ENCODE data around the gene PGLYRP3. TPM values are rescaled to one million over a fixed set of nuclear protein-coding genes. Genes with fewer than 3 reads are reported as not detected.
A peak's percentile ranks its signal among the peaks of the same experiment; 100 is the strongest.

Gene PGLYRP3
- total and polyA plus RNA-seq, 9 of the 15 experiments (the other 6 are each of a cell fraction or from before 2014, with no cell fraction given) = not detected

DNA sequence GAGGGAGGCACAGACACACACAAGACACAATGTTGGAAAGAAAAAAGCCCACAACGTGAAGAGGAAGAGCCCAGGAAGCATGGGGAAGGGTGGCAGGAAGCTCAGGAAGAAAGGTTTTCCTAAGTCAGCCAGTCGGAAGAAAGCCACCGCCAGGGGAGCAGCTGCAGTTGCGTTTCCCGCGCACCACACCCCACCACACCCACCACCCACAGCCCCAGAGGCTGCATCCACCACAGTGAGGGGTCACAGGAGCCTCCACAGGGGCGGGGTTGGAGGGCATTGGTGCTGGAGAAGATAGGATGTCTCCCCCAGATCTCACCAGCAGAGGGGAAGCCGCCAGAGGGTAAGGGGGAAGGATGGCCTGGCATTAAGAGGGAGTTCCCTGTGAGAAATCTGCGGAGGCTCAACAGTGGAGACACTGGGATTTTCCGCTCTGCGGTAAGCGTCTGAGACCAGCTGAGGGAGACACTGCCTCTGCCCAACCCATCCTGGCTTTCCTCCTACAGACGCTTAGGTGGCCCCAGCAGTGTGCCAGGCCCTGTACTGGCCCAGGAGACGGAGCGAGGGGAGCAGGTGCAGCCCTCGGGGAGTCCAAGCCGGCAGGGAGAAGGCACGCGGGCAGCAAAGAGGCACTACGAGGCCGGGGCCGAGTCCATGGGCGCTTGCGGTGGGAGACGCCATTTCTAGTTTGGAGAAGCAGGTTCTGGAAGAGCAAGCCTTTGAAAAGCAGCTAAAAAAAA is 19.8 kb downstream of the PGLYRP3 start:
- in situ Hi-C loops (cut with MboI) = no loop called here
- FAIRE-seq = no peak
- POLR2A ChIA-PET = interaction anchor here (0.6 to 1.2 kb wide), 2 partner anchors 22 to 51 kb away, joined by 4 to 8 read pairs; no protein-coding TSS in a partner anchor
- TF ChIP-seq GTF2E2 (tag; IDR thresholded peaks at IDR 0.05) (no peak), FOXK1 (CRISPR knock-in tag; IDR thresholded peaks at IDR 0.05; ENCODE audit: borderline replicate concordance) (no peak), SPI1 (IDR thresholded peaks at IDR 0.05; ENCODE audit: borderline replicate concordance, low read depth, low read length) (no peak), ETV6 (IDR thresholded peaks at IDR 0.05; ENCODE audit: borderline replicate concordance in 1 of 2, low read depth in 2 of 2, low read length in 1 of 2) (no peak), ETV6 (CRISPR knock-in tag; IDR thresholded peaks at IDR 0.05; ENCODE audit: borderline replicate concordance) (no peak), HNRNPLL (IDR thresholded peaks at IDR 0.05; ENCODE audit: low read depth, low read length, poor library complexity, severe bottlenecking) (peak; percentile 39), ARID1B (IDR thresholded peaks at IDR 0.05) (no peak), CEBPB (tag; IDR thresholded peaks at IDR 0.05) (no peak), MTF1 (CRISPR knock-in tag; IDR thresholded peaks at IDR 0.05; ENCODE audit: borderline replicate concordance) (no peak), NRF1 (conservative IDR thresholded peaks at IDR 0.05 in 1 of 2, IDR thresholded peaks at IDR 0.05 in 1 of 2) (peak in 1 of 2 experiments; percentile 28; a peak in 2 of 4 replicates), E2F6 (IDR thresholded peaks at IDR 0.05; ENCODE audit: borderline replicate concordance in 1 of 2, extremely low read depth in 1 of 2, insufficient read depth in 1 of 2, insufficient read length in 1 of 2, low read depth in 1 of 2, low read length in 1 of 2, poor library complexity in 1 of 2, severe bottlenecking in 1 of 2) (peak in 1 of 2 experiments; percentile 19), ZNF695 (CRISPR knock-in tag; IDR thresholded peaks at IDR 0.05) (no peak)
- TF ChIP-seq, protein P1, sequence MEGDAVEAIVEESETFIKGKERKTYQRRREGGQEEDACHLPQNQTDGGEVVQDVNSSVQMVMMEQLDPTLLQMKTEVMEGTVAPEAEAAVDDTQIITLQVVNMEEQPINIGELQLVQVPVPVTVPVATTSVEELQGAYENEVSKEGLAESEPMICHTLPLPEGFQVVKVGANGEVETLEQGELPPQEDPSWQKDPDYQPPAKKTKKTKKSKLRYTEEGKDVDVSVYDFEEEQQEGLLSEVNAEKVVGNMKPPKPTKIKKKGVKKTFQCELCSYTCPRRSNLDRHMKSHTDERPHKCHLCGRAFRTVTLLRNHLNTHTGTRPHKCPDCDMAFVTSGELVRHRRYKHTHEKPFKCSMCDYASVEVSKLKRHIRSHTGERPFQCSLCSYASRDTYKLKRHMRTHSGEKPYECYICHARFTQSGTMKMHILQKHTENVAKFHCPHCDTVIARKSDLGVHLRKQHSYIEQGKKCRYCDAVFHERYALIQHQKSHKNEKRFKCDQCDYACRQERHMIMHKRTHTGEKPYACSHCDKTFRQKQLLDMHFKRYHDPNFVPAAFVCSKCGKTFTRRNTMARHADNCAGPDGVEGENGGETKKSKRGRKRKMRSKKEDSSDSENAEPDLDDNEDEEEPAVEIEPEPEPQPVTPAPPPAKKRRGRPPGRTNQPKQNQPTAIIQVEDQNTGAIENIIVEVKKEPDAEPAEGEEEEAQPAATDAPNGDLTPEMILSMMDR (IDR thresholded peaks at IDR 0.05 in 2 of 3, conservative IDR thresholded peaks at IDR 0.05 in 1 of 3; ENCODE audit: insufficient read depth in 2 of 3, low read depth in 1 of 3, low read length in 3 of 3) = 0 out of 6 replicates have a peak, but pooled peaks of 1 of the 3 experiments have one; percentile 25
- TF ChIP-seq, protein P2, sequence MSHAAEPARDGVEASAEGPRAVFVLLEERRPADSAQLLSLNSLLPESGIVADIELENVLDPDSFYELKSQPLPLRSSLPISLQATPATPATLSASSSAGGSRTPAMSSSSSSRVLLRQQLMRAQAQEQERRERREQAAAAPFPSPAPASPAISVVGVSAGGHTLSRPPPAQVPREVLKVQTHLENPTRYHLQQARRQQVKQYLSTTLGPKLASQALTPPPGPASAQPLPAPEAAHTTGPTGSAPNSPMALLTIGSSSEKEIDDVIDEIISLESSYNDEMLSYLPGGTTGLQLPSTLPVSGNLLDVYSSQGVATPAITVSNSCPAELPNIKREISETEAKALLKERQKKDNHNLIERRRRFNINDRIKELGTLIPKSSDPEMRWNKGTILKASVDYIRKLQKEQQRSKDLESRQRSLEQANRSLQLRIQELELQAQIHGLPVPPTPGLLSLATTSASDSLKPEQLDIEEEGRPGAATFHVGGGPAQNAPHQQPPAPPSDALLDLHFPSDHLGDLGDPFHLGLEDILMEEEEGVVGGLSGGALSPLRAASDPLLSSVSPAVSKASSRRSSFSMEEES (CRISPR knock-in tag; IDR thresholded peaks at IDR 0.05) = no peak

More for the DNA sequence above, 19.8 kb downstream of the PGLYRP3 start:
- Histone ChIP-seq H3K9me3 (replicated peaks; ENCODE audit: control insufficient read depth, insufficient read depth, low read depth, low read length) (no peaks in the 10 kb centered on the region), H4K20me1 (replicated peaks; ENCODE audit: control insufficient read depth, insufficient read depth, low read length) (no peaks in the 10 kb centered on the region), H3K9me1 (ENCODE audit: control insufficient read depth, insufficient read depth, low read length) (no peaks in the 10 kb centered on the region), H2AFZ (ENCODE audit: low read depth, low read length) (peak overlapping the region; percentile 65; the same call in 1 of the 2 replicates), H3K4me2 (ENCODE audit: insufficient read depth, low read length) (no peak overlapping the region), H3K27ac (ENCODE audit: extremely low read depth, low read depth, low read length) (no peak overlapping the region), H3K4me1 (replicated peaks in 1 of 2; ENCODE audit: control insufficient read depth in 2 of 2, insufficient read depth in 2 of 2, low read length in 2 of 2) (peaks cover 0 to 12% of the 10 kb centered on the region in 2 experiments; a peak in 2 of 5 replicates), H3K9ac (ENCODE audit: insufficient read depth in 1 of 2, low read depth in 2 of 2, low read length in 2 of 2) (no peak overlapping the region), H3K79me2 (ENCODE audit: control insufficient read depth, insufficient read depth, low read length) (no peaks in the 10 kb centered on the region), H3K4me3 (no peak overlapping the region), H3K36me3 (ENCODE audit: control insufficient read depth, insufficient read depth, low read length) (no peaks in the 10 kb centered on the region), H3K27me3 (ENCODE audit: control insufficient read depth in 2 of 2, insufficient read depth in 2 of 2, low read length in 2 of 2) (peaks cover 6 to 43% of the 10 kb centered on the region in 2 experiments; a peak in 4 of 5 replicates)
- BruUV-seq (replicated peaks) = no TSS peak
- ATAC-seq (peak; percentile 31; the same call in 2 of the 3 replicates), DNase-seq (ENCODE audit: extremely low read depth in 1 of 4, low spot score in 3 of 4) (peak in 3 of 4 experiments; percentile 13 to 32 (median 15))
- intact Hi-C loops (cut with micrococcal nuclease) = no loop called here
- CTCF ChIA-PET (ENCODE audit: low intra/inter-chr PET ratio) = no interaction called here
- WGBS (ENCODE audit: insufficient coverage, low coverage, missing lambda C conversion rate) = 22% methylated on average over 24 of the region's 25 CpGs

All from K562 (cell line).